Left ventricle myocardium inferior (tissue), 1 donor: ENCODE measurements around the gene FAM3D. TPM values are rescaled to one million over a fixed set of nuclear protein-coding genes. Genes with fewer than 3 reads are reported as not detected.

Experiments
- DNase-seq: peaks from one replicate; pipeline ENCODE4 v3.0.0-alpha.2; 2020
- H3K27ac ChIP-seq: fragments of 200-600 bp; replicated peaks from 2 replicates; pipeline ENCODE4 v1.8.0; 2021
- H3K27me3 ChIP-seq: fragments of 200-600 bp; 2 replicates; pipeline ENCODE4 v1.8.0; 2021; ENCODE audit warnings: low read depth
- H3K36me3 ChIP-seq: fragments of 200-600 bp; 2 replicates; pipeline ENCODE4 v1.8.0; 2021
- H3K4me1 ChIP-seq: fragments of 200-600 bp; 2 replicates; pipeline ENCODE4 v1.8.0; 2021
- H3K4me3 ChIP-seq: fragments of 200-600 bp; 2 replicates; pipeline ENCODE4 v1.8.0; 2021; ENCODE audit warnings: mild to moderate bottlenecking, moderate library complexity
- H3K9me3 ChIP-seq: fragments of 200-600 bp; replicated peaks from 2 replicates; pipeline ENCODE4 v1.8.0; 2021
- CTCF ChIP-seq: fragments of 200-600 bp; IDR thresholded peaks from 2 replicates; pipeline ENCODE4 v1.8.0; 2021; ENCODE audit warnings: antibody characterized with exemption, mild to moderate bottlenecking, borderline replicate concordance
- intact Hi-C: fragments of 100-400 bp; cut with micrococcal nuclease; formaldehyde crosslinking; loops from one replicate; pipeline ENCODE4 v1.11.0; 2022
- total RNA-seq: library from RNA; stranded (reverse); fragmentation: NEBNext Ultra II Directional; extraction: Animal tissue kit (Norgen Biotek cat#: 25700); gene quantifications from one replicate; pipeline ENCODE4 v1.2.1, GENCODE V29; 2021
- donor health status: DM: no; HTN: yes; CAD: no; lungs with severe emphysema.

Gene FAM3D
- total RNA-seq, 1 donor from 2014 or later, result 0.16 TPM

- intact Hi-C loops, result no loop called here
- Histone ChIP-seq H3K4me3 (no peak overlapping the region), H3K27me3 (peaks cover 27% of the 10 kb centered on the region), H3K9me3 (no peaks in the 10 kb centered on the region), H3K36me3 (no peaks in the 10 kb centered on the region), H3K27ac (no peak overlapping the region), H3K4me1 (no peaks in the 10 kb centered on the region)
- no peak for DNase-seq
- no peak for TF ChIP-seq CTCF
Measured at GRCh38 chr3:58651276-58651675, 15.3 kb downstream of the FAM3D start.

GRCh38 chr3:58647381-58648141 lies 19.0 kb downstream of the FAM3D start:
- no peaks in the 10 kb centered on the region for H3K36me3 ChIP-seq
- no peak for TF ChIP-seq CTCF
- DNase-seq, result no peak
- H3K27me3 ChIP-seq, result no peaks in the 10 kb centered on the region
- intact Hi-C loops, result no loop called here
- H3K4me3 ChIP-seq, result no peak overlapping the region
- H3K9me3 ChIP-seq, result no peaks in the 10 kb centered on the region
- H3K4me1 ChIP-seq, result no peaks in the 10 kb centered on the region
- no peak overlapping the region for H3K27ac ChIP-seq

- H3K27me3 ChIP-seq, result no peaks in the 10 kb centered on the region
- no peaks in the 10 kb centered on the region for H3K9me3 ChIP-seq
- no peaks in the 10 kb centered on the region for H3K36me3 ChIP-seq
- intact Hi-C loops, result no loop called here
- no peak for TF ChIP-seq CTCF
- H3K4me3 ChIP-seq, result no peak overlapping the region
- no peak for DNase-seq
- no peaks in the 10 kb centered on the region for H3K4me1 ChIP-seq
- H3K27ac ChIP-seq, result no peak overlapping the region
Measured at GRCh38 chr3:58646503-58646902, 20.1 kb downstream of the FAM3D start.

- Histone ChIP-seq H3K4me3 (no peak overlapping the region), H3K9me3 (no peaks in the 10 kb centered on the region), H3K36me3 (no peaks in the 10 kb centered on the region), H3K27ac (no peak overlapping the region), H3K27me3 (no peaks in the 10 kb centered on the region), H3K4me1 (peaks cover 1% of the 10 kb centered on the region)
- no peak for DNase-seq
- TF ChIP-seq CTCF, result no peak
- intact Hi-C loops, result no loop called here
Measured at GRCh38 chr3:58645726-58646125, 20.8 kb downstream of the FAM3D start.

- TF ChIP-seq CTCF, result no peak
- H3K4me1 ChIP-seq, result peaks cover 5% of the 10 kb centered on the region
- intact Hi-C loops, result no loop called here
Measured at GRCh38 chr3:58642846-58643245, 23.7 kb downstream of the FAM3D start.

More at GRCh38 chr3:58642846-58643245, 23.7 kb downstream of the FAM3D start:
- no peak for DNase-seq
- Histone ChIP-seq H3K27ac (no peak overlapping the region), H3K36me3 (no peaks in the 10 kb centered on the region), H3K27me3 (peaks cover 6% of the 10 kb centered on the region), H3K4me3 (no peak overlapping the region), H3K9me3 (no peaks in the 10 kb centered on the region)
